Activated CD4-positive, CD25-positive, alpha-beta regulatory T cell treated with anti-CD3 and anti-CD28 coated beads, Interleukin-2, amount 50 U/mL, for 24 hours (primary cell): ENCODE measurements around the gene CPED1.

Source experiments
- ATAC-seq, 2 donors: fragments of 150-1000 bp; cut with Tn5 transposase; one replicate each; pipeline ENCODE4 v1.10.0; 2021; ENCODE audit warnings: mild to moderate bottlenecking in 1 of 2, moderate library complexity in 1 of 2

Gene CPED1

DNA sequence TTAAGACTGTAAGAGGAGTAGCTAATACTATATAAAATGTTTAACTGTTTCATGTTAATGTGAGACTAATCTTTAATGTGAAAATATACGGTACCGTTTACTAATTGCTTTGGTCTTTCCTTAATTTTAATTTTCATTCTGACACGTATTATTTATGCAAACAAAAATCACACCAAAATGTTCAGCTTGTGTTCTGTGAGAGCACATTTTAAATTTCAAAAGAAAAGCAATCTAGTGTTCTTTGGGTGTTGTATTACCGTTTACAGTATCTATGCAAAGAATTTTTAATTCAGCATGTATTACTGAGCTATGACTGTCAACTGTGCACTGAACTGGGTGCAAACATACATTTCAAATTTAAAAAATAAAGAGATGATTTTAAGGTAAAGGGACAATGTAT, 342.5 kb downstream of the CPED1 start:
- ATAC-seq: no peak

DNA sequence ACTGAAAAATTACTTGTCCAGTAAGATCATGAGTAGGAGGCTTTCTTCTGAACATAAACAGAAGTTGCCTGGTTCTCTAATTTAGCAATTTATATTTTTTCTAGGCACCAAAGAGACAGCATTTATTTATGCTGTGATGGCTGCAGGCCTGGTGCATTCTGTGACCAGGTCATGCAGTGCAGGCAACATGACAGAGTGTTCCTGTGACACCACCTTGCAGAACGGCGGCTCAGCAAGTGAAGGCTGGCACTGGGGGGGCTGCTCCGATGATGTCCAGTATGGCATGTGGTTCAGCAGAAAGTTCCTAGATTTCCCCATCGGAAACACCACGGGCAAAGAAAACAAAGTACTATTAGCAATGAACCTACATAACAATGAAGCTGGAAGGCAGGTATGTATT, 343.1 kb downstream of the CPED1 start:
- ATAC-seq: no peak

DNA sequence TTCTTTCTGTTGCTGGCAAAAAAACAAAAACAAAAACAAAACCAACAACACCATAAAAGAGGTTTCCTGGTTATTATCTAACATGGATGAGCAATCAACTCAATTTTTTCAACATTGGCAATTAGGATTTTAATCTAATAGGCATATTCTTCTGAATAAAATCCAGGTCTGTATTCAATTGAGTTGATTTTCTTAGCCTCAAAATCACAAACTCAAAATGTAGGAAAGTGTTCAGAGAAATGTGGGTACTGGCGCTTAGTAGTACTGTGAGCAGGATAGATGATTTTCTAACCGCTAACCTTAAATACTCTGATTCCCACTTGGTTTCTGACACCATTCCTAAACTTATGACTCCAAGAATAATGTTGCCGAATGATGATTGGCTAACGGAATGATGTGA, 345.9 kb downstream of the CPED1 start:
- no peak for ATAC-seq

- no peak for ATAC-seq
Measured at GRCh38 chr7:121334875-121335648, 346.6 kb downstream of the CPED1 start.

GRCh38 chr7:121336579-121336978, 348.1 kb downstream of the CPED1 start:
- ATAC-seq: no peak

DNA sequence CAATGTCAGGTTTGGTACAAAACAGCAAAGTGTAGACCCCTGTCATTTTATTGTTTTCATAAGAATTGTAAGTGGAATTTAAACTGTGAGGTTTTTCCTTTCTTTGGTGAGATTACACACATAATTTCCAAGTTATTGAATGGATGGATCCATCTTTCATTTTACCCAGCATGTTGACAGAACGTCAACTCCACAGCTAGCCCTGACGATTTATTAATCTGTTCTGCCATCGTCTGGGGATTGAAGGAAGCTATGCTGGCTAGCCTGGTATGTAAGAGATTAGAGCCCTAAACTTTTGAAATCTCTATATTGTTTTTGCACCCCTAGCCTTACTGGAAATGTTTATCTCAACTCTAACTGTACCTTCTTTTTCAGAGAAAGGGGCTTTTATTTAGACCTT, 348.9 kb downstream of the CPED1 start:
- no peak for ATAC-seq

DNA sequence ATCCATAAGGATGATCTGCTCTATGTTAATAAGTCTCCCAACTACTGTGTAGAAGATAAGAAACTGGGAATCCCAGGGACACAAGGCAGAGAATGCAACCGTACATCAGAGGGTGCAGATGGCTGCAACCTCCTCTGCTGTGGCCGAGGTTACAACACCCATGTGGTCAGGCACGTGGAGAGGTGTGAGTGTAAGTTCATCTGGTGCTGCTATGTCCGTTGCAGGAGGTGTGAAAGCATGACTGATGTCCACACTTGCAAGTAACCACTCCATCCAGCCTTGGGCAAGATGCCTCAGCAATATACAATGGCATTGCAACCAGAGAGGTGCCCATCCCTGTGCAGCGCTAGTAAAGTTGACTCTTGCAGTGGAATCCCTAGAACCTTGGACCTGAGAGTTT, 350.6 kb downstream of the CPED1 start:
- ATAC-seq: no peak

GRCh38 chr7:121341933-121342332, 353.4 kb downstream of the CPED1 start:
- ATAC-seq: no peak

GRCh38 chr7:121342631-121343030, 354.1 kb downstream of the CPED1 start:
- ATAC-seq: no peak

DNA sequence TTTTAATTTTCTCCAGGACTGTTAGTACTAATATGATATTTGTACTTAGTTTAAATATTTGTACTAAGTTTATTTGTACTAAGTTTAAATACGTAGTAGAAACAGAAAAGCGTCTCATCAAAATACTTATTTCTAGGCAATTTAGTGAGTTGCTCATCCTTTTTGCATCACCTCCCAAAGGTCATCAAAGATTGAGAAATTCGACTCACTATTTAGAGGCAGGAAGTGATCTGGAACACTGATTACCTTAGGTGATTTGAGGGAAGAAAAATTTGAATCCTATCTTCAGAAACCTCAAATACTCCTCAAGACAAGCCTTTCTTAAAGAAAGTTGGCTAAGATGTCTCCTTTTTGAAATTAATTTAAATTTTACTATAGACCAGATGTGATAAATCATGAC, 354.8 kb downstream of the CPED1 start:
- ATAC-seq: no peak

- no peak for ATAC-seq
Measured at GRCh38 chr7:121344093-121344492, 355.6 kb downstream of the CPED1 start.

DNA sequence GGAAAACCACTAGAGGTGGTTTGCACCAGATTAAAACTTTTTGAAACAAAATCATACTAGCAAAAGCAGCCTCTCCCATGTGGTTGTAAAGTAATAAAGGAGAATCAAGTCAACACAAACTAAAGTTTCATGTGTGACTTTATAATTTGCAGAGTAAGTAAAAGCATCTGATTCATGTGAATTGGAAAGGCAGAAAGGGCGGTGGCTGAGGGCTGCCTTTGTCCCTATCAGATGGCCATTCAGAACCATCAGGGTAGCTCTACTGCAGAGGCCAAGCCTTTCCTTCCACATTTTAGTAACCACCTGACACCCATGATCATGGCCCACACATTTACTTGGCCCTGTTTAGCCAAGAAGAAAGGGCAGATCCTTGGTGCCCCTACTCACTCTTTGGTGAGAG, 356.0 kb downstream of the CPED1 start:
- no peak for ATAC-seq
